ENCODE measurements around the gene GGT6.

Gene GGT6

DNA sequence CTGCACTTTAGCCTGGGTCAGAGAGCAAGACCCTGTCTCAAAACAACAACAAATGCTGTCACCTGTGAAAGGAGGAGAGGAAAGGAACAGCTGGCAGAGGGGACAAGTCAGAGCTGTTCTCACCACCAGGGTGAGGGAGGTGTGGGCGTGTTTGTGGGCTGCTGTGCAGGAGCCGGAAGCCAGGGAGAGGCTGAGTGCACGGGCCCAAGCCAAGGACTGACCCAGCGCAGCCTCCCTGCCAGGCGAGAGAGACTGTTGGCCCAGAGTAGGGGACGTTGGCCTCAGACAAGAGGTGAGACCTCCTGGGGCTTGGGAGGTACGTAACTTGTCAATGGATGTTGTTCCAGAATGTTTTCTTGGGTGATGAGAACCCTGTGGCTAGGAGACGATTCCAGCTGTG, 51.0 kb downstream of the GGT6 start:
- DNase-seq = no peak

DNA sequence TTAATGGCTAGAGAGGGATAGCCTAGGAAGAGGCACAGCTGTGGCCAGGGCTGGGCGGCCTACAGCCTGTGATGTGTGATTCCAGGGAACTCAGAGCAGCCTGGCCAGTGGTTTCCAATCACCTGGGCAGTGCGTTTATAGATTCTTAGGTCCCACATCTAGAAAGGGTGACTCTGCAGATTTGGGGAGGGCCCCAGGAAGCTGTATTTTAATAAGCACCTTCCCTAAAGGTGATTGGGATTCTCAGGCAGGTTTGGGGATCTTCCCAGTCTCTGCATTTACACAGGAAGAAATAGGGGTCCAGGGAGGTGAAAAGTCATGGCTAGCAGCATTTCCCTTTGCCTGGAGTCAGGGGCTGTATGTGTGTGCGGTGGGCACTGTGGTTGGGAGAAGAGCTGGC, 52.2 kb downstream of the GGT6 start:
- no peak for DNase-seq

DNA sequence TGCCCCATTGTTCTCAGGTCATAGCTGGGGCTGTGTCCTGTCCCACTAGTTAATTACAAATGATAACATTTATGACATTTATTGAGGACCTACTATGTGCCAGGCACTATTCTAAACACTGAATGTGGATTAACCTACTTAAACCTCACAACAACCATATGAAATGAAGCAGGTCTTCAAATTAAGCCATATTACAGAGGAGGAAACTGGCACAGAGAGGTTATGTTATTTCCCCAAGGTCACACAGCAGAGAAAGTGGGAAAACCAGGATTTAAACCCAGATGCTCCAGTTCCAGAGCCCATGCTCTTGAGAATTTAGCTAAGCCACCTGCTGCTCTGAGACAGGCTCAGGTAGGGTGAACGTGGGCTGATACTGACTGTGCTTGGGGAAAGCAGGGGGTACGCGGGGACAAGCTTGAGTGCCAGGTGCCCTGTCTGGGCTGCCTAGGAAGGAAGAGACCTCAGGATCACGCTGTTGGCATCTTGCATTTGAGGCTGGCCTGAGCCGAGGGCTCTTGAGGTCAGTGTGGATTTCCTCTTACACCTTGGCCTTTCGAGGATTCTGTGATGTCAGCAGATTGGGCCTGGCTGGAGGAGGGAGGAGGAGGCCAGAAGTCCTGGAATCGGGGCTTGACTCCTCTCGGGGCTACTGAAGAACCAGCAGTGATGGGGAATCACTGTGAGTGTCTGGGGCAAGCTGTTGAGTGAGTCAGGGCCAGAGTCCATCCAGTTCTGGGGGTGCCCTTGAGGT, 52.8 kb downstream of the GGT6 start:
- DNase-seq = no peak
